ENCODE measurements around the gene NRIP2.
A peak's percentile ranks its signal among the peaks of the same experiment; 100 is the strongest.

DNA sequence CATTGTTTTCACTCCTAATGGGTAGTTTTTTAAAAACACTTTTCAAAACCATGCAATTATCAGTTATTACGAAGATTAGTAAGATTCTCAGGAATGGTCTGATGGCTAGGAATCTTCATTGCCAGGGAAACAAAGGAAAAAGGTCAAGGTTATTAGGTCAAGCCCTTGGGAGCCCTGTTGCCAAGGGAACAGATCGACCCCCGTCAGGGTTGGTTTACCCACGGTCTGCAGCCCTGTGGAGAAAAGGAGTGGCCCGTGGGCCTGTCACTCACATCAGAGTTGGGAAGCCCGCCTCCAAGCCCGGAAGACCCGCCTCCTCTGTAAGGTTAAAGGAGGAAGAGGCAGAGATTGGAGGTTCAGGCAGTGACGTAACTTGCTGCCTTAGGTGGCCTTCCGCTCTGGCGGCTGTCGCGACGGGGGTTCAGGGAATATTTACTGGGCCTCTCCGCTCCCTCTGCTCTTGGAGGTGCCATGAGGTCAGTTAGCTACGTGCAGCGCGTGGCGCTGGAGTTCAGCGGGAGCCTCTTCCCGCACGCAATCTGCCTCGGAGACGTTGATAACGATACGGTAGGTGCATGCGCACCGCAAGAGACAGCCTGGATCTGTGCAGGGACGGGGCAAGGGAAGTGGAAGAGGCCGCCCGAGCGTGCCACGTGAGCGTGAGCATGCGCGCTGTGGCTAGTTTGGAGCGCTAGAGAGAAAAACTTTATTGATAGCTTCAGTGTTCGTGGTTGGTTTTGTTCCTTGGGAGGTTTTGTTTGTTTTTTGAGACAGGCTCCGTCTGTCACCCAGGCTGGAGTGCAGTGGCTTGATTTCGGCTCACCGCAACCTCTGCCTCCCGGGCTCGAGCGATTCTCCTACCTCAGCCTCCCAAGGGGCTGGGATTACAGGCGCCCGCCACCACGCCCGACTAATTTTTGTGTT is 22.3 kb downstream of the NRIP2 start, which contains the start of gene ITFG2:
- TF ChIP-seq, protein P1, sequence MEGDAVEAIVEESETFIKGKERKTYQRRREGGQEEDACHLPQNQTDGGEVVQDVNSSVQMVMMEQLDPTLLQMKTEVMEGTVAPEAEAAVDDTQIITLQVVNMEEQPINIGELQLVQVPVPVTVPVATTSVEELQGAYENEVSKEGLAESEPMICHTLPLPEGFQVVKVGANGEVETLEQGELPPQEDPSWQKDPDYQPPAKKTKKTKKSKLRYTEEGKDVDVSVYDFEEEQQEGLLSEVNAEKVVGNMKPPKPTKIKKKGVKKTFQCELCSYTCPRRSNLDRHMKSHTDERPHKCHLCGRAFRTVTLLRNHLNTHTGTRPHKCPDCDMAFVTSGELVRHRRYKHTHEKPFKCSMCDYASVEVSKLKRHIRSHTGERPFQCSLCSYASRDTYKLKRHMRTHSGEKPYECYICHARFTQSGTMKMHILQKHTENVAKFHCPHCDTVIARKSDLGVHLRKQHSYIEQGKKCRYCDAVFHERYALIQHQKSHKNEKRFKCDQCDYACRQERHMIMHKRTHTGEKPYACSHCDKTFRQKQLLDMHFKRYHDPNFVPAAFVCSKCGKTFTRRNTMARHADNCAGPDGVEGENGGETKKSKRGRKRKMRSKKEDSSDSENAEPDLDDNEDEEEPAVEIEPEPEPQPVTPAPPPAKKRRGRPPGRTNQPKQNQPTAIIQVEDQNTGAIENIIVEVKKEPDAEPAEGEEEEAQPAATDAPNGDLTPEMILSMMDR (IDR thresholded peaks at IDR 0.05; ENCODE audit: insufficient read depth, low read length): no peak
- TF ChIP-seq POLR2AphosphoS5 (IDR thresholded peaks at IDR 0.05; ENCODE audit: low read depth) (peak; percentile 99), GABPA (IDR thresholded peaks at IDR 0.05; ENCODE audit: low read depth) (peak; percentile 86)
- TF ChIP-seq, protein P2, sequence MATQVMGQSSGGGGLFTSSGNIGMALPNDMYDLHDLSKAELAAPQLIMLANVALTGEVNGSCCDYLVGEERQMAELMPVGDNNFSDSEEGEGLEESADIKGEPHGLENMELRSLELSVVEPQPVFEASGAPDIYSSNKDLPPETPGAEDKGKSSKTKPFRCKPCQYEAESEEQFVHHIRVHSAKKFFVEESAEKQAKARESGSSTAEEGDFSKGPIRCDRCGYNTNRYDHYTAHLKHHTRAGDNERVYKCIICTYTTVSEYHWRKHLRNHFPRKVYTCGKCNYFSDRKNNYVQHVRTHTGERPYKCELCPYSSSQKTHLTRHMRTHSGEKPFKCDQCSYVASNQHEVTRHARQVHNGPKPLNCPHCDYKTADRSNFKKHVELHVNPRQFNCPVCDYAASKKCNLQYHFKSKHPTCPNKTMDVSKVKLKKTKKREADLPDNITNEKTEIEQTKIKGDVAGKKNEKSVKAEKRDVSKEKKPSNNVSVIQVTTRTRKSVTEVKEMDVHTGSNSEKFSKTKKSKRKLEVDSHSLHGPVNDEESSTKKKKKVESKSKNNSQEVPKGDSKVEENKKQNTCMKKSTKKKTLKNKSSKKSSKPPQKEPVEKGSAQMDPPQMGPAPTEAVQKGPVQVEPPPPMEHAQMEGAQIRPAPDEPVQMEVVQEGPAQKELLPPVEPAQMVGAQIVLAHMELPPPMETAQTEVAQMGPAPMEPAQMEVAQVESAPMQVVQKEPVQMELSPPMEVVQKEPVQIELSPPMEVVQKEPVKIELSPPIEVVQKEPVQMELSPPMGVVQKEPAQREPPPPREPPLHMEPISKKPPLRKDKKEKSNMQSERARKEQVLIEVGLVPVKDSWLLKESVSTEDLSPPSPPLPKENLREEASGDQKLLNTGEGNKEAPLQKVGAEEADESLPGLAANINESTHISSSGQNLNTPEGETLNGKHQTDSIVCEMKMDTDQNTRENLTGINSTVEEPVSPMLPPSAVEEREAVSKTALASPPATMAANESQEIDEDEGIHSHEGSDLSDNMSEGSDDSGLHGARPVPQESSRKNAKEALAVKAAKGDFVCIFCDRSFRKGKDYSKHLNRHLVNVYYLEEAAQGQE (IDR thresholded peaks at IDR 0.05; ENCODE audit: insufficient replicate concordance, low read depth): peak; percentile 78

All from HL-60 (cell line).